Stimulated activated CD4-positive, alpha-beta T cell treated with anti-CD3 and anti-CD28 coated beads, TNF-alpha, amount 100 ng/mL, for 1 hour (primary cell): Measurements from ENCODE around the gene BLZF1.
"Not testable (repeated sequence)": the region's sequence is repeated elsewhere in the genome, so short reads cannot be mapped to it uniquely, and the experiment has no call there.

Source experiments
- DNase-seq, 3 donors: peaks; one replicate each; pipeline ENCODE4 v3.0.0-alpha.2; 2020; ENCODE audit warnings: low read depth in 3 of 3, low spot score in 1 of 3

Gene BLZF1

DNA sequence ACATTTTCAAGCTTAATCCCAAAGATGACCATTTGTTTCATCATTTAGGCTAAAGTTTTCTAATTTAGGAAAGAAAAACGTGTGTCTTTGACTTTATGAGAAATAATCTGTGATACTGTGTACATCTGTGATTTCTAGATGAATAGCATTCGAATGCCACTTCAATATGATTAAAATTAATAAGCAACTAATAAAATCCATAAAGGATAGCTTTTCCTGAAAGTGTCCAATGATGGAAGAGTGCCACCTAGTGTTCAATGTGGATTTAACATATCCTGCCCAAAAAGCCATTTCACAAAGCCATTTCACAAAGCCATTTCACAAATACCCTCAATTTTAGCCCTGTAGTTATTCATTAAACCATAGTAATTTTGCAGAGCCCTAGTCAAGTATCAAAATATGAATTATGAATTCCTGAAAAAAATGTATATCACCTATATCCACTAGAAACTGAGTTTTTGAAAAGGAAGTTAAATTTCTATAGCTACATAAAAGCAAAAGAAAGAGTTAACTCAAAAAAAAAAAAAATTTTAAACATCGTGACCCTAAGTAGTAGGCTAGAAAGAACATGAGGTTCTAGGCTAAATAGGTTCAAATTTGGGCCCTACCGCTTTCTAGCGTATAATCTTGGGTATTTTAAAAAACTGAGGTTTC lies 19.5 kb upstream of the BLZF1 start:
- DNase-seq: no peak

DNA sequence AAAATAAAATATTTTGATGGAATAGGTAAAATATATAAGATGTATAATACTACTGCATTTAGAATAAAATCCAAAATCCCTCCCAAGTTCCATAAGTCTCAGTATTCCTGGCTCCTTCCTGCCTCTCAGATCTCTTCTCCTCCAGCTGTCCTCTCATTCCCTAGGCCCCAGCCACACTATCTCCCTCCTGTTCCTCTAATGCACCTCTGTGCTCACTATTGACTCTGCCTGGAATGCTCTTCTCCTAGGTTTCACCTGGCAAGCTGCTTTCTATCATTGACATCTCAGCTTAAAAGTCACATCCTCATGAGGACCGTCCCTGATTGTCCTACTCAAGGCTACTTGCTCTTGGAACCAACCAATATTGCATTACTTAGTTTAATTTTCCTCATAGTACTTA lies 7.6 kb upstream of the BLZF1 start:
- no peak for DNase-seq

DNA sequence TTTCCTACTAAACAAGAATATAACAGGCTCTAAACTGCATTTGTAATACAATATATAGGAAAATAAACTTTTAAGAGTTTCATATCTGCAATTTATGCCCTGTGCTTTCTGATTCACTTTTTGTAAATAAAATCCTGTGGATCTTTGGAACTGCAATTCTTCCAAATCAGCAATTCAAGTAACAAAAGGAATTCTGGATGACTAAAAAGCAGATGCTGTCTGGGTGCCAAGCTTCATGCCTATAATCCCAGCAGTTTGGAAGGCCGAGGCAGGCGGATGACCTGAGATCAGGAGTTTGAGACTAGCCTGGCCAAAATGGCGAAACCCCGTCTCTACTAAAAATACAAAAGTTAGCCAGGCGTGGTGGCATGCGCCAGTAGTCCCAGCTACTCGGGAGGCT lies 6.7 kb upstream of the BLZF1 start:
- DNase-seq: no peak

DNA sequence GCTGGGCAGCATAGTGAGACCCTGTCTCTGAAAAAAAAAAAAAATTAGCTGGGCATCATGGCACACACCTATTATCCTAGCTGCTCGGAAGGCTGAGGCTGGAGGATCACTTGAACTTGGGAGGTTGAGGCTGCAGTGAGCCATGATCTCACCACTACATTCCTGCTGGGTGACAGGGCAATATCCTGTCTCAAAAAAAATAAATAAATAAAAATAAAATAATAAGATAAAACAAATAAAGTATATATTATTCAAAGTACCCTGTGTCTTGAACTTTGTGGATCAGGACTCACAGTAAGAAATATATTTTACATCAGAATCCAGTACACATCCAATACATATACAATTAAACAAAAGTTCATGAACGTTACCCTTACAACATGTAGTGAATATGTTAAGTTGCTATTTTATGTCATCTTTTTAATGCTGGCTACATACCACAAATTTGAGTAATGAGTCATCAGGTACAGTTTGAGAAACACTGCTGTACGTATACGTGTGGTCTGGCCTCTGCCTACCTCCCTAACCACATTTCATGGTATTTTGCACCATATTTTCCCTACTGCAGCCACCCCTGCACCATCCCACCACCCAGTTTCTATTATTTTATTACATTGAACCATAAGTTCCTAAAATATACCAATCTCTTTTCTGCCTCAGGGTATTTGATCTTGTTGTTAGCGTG lies 4.8 kb upstream of the BLZF1 start:
- no peak for DNase-seq

DNA sequence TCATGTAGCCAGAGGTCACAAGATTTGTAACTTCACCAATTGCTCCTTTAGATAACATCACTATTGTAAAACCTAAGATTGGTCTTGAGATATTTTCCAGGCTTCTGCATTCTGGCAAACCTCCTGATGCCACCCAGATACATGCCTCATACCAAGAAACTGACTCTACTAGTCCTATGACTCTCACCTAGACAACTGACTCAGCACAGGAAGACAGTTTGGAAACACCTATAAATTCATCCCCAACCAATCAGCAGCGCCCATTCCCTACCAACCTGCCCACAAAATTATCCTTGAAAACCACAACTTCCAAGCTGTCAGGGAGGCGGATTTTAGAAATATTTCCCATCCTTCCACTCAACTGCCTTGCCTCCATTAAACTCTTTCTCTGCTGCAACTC lies 3.0 kb upstream of the BLZF1 start:
- no peak for DNase-seq

DNA sequence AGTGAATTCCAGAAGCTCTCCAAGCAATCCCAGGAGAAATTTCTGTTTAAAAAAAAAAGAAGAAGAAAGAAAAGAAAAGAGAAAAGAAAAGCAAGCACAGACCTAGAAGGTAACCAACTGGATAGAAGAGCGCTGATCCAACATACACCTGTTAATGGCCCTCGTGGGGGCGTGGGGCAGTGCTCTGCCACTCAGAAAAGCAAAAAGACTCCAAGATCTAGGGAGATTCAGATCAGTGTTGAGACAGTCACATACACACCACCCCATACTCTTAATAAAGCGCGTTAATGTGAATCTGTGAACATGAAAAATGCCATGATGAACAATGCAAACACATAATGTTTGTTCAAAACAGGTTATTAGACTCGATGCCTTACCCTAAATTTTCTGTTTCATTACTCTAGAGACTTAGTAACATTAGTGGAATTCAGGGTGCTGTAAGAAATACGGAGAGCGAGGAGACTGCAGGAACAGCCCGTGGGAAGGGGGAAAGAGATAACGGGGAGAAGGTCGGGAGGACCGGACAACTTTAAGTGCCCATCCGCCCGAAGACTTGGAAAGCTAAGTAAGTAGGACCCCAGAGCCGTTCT lies 804 bp upstream of the BLZF1 start:
- DNase-seq: no peak

DNA sequence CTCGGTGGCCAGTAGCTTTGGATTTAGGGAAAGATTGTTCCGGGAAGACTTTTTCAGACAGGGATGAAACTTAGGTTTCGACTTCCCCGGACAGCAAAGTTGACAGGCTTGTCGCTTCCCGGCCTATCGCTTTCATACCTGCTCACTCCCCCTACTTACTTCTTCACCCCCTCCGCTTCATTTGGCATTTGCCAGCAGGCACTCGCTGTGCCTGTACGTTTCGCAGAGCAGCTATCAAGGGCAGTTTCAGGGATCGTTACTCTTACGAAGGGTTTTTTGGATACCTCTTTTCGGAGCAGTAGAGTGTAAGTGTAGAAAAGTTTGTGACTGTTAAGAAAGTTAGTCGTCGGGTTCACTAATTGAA lies 393 bp downstream of the BLZF1 start:
- no peak for DNase-seq

DNA sequence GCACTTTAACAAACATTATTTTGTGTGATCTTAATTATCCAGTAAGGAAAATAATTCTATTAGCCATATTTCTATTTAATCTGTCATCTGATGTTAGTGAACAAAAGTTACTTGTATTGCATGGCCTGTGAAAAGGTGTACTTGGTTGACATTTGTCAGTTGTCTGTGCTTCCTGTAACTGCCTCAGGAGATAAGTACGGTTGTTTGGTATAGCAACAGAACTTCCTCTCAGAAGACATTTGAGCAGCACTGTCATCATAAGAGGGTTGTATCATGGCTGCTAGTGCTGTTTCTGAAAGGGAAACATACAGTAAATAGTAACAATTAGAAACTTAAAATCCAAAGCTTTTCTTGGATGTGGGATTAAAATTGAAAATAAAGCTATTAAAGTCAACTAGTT lies 3.4 kb downstream of the BLZF1 start:
- no peak for DNase-seq

DNA sequence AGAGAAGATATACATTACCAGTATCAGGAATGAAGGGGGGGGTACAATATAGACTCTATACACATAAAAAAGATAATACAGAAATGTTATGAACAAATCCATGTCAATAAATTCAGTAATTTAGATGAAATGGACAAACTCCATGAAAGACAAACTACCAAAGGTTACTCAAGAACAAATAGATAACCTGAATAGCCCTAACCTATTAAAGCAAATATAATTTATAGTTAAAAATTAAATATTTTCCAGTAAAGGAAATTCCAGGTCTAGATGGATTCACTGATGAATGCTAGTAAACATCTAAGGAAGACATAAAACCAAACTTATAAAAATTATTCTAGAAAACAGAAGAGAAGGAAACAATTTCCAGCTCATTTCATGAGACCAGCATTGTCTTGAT lies 13.2 kb downstream of the BLZF1 start:
- no peak for DNase-seq

DNA sequence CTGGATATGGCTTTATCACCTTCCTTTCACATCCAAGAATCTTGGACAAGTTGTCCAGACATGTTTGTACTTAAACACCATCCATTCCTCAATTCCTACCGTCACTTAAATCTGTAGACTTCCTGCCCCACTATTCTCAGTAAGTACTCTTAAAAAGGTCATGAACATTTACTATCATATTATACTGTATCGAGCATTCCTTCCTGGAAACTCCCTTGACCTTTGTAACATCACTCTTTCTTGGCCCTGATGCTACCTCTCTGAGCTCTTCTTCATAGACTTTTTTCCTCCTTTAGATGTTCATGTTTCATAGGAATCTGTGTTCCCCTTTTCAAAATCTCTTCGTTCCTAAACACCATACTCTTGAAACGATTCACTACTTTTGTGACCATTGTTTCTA lies 15.5 kb downstream of the BLZF1 start:
- DNase-seq: no peak

DNA sequence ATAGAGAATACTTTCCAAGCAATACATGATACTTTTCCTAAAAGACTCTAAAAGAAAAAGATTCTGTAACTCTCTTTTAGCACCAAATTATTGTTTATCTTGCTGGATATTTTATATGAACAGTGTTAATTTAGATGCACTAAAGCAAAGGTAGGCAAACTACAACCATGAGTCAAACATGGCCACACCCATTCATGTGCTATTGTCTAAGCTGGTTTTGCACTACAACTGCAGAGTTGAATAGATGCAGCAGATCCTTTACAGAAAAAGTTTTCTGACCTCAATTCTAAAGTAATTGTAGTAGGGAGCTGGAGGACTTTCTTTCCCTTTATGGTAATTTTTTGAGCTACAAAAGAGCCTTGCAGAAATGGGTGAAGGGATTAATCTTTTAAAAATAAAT lies 19.4 kb downstream of the BLZF1 start:
- DNase-seq: no peak

DNA sequence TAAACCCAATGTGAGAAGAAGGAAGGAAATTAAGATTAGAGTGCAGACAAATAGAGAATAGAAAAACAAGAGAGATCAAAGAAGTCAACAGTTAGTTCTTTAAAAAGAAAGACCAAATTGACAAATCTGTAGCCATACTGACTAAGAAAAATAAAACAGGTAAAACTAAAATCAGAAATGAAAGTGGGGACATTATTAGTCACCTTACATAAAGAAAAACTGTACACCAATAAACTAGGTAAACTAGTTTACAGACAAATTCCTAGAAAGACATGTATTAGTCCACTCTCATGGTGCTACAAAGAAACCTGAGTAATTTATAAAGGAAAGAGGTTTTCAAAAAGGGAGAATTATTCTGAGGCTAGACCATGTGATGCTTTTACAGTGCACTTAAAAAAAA lies 22.3 kb downstream of the BLZF1 start:
- no peak for DNase-seq

DNA sequence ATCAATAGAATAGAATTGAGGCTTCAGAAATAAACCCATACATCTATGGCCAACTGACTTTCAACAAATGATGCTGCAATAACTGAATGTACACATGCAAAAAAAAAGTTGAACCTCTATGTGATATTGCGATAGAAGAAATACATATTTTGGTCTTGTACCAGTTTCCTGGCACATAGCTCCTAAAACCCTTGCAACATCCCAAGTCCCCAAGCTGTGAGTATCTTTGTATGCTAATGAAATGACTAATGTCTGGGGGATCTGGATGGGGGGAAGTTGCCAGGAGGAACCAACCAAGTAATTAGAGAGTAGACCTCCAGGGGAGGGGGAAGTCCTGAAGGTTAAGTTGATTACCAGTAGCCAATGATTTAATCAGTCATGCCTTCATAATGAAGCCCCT lies 24.4 kb downstream of the BLZF1 start:
- no peak for DNase-seq

DNA sequence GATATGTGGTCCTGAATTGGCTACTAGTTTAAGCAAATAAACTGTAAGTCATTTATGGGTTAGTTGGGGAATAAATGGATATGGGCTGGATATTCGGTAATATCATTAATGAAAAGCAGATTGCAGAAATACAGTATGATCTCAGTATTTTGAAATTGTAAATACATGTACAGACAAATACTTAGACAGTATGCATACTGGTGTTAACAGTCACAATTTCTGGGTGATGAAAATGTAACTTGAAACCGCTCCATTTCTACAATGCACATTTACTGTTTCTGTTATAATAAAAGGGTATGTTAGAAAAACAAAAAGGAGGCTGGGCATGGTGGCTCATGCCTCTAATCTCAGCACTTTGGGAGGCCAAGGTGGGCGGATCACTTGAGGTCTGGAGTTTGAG lies 28.0 kb downstream of the BLZF1 start:
- DNase-seq: no peak

DNA sequence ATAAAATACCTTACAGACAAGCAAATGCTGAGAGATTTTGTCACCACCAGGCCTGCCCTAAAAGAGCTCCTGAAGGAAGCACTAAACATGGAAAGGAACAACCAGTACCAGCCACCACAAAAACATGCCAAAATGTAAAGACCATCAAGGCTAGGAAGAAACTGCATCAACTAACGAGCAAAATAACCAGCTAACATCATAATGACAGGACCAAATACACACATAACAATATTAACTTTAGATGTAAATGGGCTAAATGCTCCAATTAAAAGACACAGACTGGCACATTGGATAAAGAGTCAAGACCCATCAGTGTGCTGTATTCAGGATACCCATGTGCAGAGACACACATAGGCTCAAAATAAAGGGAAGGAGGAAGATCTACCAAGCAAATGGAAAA lies 34.6 kb downstream of the BLZF1 start:
- DNase-seq: not testable (repeated sequence)

DNA sequence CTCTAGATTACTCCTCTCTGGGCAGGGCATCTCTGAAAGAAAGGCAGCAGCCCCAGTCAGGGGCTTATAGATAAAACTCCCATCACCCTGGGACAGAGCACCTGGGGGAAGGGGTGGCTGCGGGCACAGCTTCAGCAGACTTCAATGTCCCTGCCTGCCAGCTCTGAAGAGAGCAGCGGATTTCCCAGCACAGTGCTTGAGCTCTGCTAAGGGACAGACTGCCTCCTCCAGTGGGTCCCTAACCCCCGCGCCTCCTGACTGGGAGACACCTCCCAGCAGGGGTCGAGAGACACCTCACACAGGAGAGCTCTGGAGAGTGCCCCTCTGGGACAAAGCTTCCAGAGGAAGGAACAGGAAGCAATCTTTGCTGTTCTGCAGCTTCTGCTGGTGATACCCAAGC lies 40.3 kb downstream of the BLZF1 start:
- not testable (repeated sequence) for DNase-seq

DNA sequence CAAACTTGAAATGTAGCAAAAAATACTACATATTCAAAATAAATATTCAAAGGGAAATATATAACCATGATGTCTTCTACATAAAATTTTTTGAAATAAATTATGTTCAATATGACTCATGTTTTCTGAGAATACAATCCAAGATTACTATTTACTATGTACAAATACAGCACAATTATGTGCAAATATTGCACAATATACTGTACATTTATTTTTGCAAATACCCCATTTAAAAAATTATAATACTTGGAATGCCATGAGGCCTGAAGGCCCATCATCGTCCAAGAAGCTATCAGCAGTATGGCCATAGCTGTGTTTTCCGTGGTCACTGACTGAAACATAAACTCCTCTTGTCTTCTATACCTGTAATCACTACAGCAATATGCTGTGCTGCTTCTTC lies 47.0 kb downstream of the BLZF1 start:
- DNase-seq: no peak

DNA sequence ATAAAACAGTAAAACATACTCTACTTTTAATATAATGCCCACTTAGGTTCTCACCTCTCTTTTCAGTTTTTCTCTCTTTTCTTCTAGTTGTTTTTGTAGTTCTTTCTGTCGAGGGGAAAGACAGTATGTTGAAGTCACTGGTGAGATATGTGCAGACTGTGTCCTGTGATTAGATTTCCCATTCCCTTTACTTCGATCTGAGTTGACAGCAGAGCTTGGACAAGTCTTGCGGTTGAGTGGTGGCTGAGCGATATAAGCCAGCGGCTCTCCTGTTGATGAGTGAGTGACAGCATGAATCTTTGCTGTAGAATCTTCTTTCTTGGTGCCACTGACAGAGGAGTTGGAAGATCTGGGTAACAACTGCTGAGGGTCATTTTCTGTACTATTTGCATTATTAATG lies 53.3 kb downstream of the BLZF1 start:
- DNase-seq: no peak

DNA sequence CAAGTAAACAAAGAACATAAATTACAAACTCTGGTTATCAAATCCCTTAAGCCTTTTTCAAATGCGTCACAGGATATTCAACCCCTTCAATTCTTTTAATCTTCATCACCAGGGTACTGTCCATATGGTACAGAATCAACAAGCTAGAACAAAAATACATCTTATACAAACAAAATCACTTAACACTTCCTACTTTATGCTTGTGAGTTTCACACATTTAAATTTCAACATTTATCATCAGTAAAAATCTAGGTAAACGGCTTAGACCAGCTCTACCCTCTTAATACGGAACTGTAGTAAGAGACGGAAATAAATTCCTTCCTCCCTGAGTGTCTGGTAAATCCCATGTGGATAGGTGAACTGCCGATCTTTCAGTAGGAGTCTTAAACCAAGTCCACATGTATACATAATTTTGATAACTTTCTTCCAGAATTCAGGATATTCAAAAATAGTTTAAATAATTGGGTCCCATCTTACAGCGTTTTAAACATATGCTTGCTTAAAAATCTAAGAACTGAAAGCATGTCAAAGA lies 58.2 kb downstream of the BLZF1 start:
- DNase-seq: no peak

DNA sequence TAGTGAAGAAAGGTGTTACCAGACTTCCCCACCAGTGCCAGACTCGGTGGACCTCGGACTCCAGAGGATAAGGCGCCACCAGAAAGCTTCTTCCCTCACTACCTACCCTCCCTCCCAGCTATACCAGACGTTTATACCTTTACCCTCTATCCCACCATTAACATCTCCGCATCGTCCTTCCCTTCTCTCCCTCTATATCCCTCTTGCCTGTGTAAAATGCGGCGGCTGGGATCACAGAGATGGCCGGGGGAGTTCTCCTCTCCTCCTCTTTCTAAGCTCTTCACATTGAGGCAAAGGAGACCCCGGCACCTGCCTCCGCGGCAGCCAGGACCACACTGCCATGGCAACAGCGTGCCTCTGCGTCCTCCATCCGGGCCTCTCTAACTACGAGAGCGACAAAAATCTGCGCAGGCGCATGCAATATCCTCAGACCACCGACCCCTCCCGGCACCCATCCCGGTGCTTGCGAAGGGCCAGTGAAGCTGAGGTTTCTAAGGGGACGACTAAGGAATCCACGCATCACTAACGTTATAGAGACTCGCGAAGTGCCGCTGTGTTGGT lies 59.2 kb downstream of the BLZF1 start, which contains the start of gene CCDC181:
Gene CCDC181 (minus strand): TSS at position 394 of the 561 bp plus-strand sequence. CDS start 2,547 bp downstream, outside the sequence.
- DNase-seq: peak in 2 of 3 donors; percentile 2 to 10
